ENCODE data around the gene INPP4A.
A peak's percentile ranks its signal among the peaks of the same experiment; 100 is the strongest.

INPP4A gene

GRCh38 chr2:98607741-98608115, 163.1 kb downstream of the INPP4A start:
- no peak for FAIRE-seq
- no peak for DNase-seq (ENCODE audit: insufficient read length, low spot score)

GRCh38 chr2:98608116-98608961, 163.7 kb downstream of the INPP4A start, which contains the start of the genes COA5 and UNC50:
TSS of gene COA5 (minus strand) at chr2:98608512. CDS start at chr2:98608405, 107 bp downstream.
TSS of gene UNC50 (plus strand) at chr2:98608589. CDS start at chr2:98609760, 1,171 bp downstream.
- FAIRE-seq (peak; percentile 96), DNase-seq (ENCODE audit: insufficient read length, low spot score) (peak; percentile 95)

GRCh38 chr2:98608962-98609604, 164.4 kb downstream of the INPP4A start:
- DNase-seq (ENCODE audit: insufficient read length, low spot score) (peak; percentile 30), FAIRE-seq (no peak)

- DNase-seq (ENCODE audit: insufficient read length, low spot score), result no peak
- no peak for FAIRE-seq
These were observed 169.5 kb downstream of the INPP4A start for GRCh38 chr2:98614024-98614739.

GRCh38 chr2:98615481-98615880, 170.8 kb downstream of the INPP4A start:
- DNase-seq (ENCODE audit: insufficient read length, low spot score) (no peak), FAIRE-seq (no peak)

- DNase-seq (ENCODE audit: insufficient read length, low spot score), result no peak
These were observed 172.5 kb downstream of the INPP4A start for GRCh38 chr2:98617149-98617548.

GRCh38 chr2:98623657-98624056, 179.0 kb downstream of the INPP4A start:
- DNase-seq (ENCODE audit: insufficient read length, low spot score) (no peak), FAIRE-seq (peak; percentile 72)

More at GRCh38 chr2:98617149-98617548, 172.5 kb downstream of the INPP4A start:
- FAIRE-seq, result no peak

GRCh38 chr2:98632351-98632750, 187.7 kb downstream of the INPP4A start:
- no peak for FAIRE-seq
- DNase-seq (ENCODE audit: insufficient read length, low spot score), result no peak

GRCh38 chr2:98634406-98635092, 189.9 kb downstream of the INPP4A start:
- FAIRE-seq (peak; percentile 65), DNase-seq (ENCODE audit: insufficient read length, low spot score) (peak; percentile 37)

GRCh38 chr2:98637401-98638147, 192.9 kb downstream of the INPP4A start:
- DNase-seq (ENCODE audit: insufficient read length, low spot score), result no peak
- FAIRE-seq, result no peak

GRCh38 chr2:98643496-98644100, 198.9 kb downstream of the INPP4A start:
- FAIRE-seq (no peak), DNase-seq (ENCODE audit: insufficient read length, low spot score) (no peak)

Data from HTR-8/SVneo (cell line).